Progenitor cell of endocrine pancreas (in vitro differentiated cells): ENCODE measurements around the gene APBB2. TPM values are rescaled to one million over a fixed set of nuclear protein-coding genes. Genes with fewer than 3 reads are reported as not detected.

Experiments used
- DNase-seq: peaks from one replicate; pipeline ENCODE4 v3.0.0; 2021; ENCODE audit warnings: low spot score; ENCODE audit not compliant: unreplicated experiment
- H3K27ac Mint-ChIP-seq: 2 replicates; pipeline ENCODE4 v1.8.0; 2021; ENCODE audit warnings: mild to moderate bottlenecking, moderate library complexity, mixed read lengths
- H3K27me3 Mint-ChIP-seq: 2 replicates; pipeline ENCODE4 v1.8.0; 2021; ENCODE audit warnings: mixed read lengths
- H3K36me3 Mint-ChIP-seq: 2 replicates; pipeline ENCODE4 v1.8.0; 2022; ENCODE audit warnings: mixed read lengths; ENCODE audit not compliant: insufficient read depth
- H3K4me1 Mint-ChIP-seq: 2 replicates; pipeline ENCODE4 v1.8.0; 2021; ENCODE audit warnings: low read depth, mixed read lengths
- H3K4me3 Mint-ChIP-seq: 2 replicates; pipeline ENCODE4 v1.8.0; 2021; ENCODE audit warnings: low read depth, mild to moderate bottlenecking, moderate library complexity, mixed read lengths
- H3K9me3 Mint-ChIP-seq: 2 replicates; pipeline ENCODE4 v1.8.0; 2021; ENCODE audit warnings: low read depth, mixed read lengths
- total RNA-seq: library from RNA; stranded (reverse); gene quantifications from 2 replicates; pipeline ENCODE4 v1.2.1, GENCODE V29; 2021
- TF ChIP-seq, protein P1 (sequence below): fragments of 200-600 bp; sonication (generic); IDR thresholded peaks from one replicate; pipeline ENCODE4 v1.5.0; 2021; ENCODE audit warnings: antibody characterized with exemption, mild to moderate bottlenecking; ENCODE audit not compliant: unreplicated experiment

Gene APBB2
- total RNA-seq, 1 donor from 2014 or later, result 61.7 TPM

DNA sequence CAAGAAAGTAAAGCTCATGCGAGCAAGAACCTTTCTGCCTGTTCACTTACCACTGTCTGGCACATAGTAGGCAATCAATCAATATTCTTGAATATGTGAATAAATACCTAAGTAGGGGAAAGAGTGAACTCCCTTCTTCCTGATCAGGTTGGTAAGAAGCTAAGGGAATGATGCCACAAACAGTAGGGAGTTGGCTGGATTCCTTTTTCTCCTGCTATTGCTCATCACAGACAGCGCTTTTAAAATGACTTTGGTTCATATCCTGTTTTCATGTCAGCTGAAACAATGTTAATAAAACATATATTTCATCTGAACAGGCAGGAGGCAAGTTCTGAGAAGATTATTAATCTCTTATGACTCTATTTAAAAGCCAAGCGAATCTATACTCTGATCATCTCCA is 365.4 kb downstream of the APBB2 start:
- TF ChIP-seq, protein P1, sequence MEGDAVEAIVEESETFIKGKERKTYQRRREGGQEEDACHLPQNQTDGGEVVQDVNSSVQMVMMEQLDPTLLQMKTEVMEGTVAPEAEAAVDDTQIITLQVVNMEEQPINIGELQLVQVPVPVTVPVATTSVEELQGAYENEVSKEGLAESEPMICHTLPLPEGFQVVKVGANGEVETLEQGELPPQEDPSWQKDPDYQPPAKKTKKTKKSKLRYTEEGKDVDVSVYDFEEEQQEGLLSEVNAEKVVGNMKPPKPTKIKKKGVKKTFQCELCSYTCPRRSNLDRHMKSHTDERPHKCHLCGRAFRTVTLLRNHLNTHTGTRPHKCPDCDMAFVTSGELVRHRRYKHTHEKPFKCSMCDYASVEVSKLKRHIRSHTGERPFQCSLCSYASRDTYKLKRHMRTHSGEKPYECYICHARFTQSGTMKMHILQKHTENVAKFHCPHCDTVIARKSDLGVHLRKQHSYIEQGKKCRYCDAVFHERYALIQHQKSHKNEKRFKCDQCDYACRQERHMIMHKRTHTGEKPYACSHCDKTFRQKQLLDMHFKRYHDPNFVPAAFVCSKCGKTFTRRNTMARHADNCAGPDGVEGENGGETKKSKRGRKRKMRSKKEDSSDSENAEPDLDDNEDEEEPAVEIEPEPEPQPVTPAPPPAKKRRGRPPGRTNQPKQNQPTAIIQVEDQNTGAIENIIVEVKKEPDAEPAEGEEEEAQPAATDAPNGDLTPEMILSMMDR, result no peak
- no peaks in the 10 kb centered on the region for H3K9me3 Mint-ChIP-seq
- H3K27ac Mint-ChIP-seq, result no peak overlapping the region
- H3K4me1 Mint-ChIP-seq, result peaks cover 15% of the 10 kb centered on the region
- no peak for DNase-seq
- H3K27me3 Mint-ChIP-seq, result no peaks in the 10 kb centered on the region
- no peak overlapping the region for H3K4me3 Mint-ChIP-seq
- H3K36me3 Mint-ChIP-seq, result peaks cover 7% of the 10 kb centered on the region

DNA sequence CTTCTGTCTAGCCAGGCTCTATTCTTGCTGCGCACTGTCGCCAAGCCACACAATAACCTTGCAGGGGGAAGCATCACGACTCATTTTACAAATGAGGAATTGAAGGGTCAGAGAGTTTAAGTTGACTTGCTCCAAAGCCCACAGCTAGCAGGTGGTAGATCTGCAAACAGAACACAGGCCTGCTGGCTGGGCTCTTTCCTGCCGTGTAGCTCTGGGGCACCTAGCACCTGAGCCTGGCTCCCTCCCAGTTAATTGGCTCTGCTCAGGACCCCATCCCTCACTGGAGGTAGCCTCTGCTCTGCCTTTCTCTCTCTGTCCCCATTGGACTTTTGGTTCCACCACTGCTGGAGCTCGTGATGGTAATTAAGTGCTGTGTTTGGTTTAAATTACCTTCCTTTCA is 366.1 kb downstream of the APBB2 start:
- peaks cover 3% of the 10 kb centered on the region for H3K36me3 Mint-ChIP-seq
- H3K9me3 Mint-ChIP-seq, result no peaks in the 10 kb centered on the region
- H3K4me3 Mint-ChIP-seq, result no peak overlapping the region
- no peak for DNase-seq
- TF ChIP-seq, protein P1, result no peak
- H3K27ac Mint-ChIP-seq, result no peak overlapping the region
- H3K4me1 Mint-ChIP-seq, result peaks cover 15% of the 10 kb centered on the region
- no peaks in the 10 kb centered on the region for H3K27me3 Mint-ChIP-seq

DNA sequence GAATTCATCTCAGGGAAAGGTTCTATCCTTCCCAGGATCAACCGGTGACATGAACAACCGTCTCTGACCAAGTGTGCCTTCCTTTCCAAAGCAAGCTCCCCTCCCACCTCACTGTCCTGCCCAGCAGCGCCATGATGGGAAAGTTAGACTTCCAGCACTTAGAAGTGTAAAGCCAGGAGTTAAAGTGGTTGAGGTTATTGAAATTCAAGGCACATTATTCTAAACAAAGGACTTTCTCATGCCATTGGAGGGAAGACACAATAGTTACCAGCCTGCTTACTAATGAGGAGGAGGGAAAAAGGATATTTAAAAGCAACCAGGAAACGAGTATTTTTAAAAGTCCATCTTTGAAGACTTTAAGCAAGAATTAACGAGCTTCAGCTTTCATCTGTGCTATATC is 367.8 kb downstream of the APBB2 start:
- Mint-ChIP-seq H3K4me3 (no peak overlapping the region), H3K4me1 (peaks cover 21% of the 10 kb centered on the region)
- TF ChIP-seq, protein P1, result no peak

DNA sequence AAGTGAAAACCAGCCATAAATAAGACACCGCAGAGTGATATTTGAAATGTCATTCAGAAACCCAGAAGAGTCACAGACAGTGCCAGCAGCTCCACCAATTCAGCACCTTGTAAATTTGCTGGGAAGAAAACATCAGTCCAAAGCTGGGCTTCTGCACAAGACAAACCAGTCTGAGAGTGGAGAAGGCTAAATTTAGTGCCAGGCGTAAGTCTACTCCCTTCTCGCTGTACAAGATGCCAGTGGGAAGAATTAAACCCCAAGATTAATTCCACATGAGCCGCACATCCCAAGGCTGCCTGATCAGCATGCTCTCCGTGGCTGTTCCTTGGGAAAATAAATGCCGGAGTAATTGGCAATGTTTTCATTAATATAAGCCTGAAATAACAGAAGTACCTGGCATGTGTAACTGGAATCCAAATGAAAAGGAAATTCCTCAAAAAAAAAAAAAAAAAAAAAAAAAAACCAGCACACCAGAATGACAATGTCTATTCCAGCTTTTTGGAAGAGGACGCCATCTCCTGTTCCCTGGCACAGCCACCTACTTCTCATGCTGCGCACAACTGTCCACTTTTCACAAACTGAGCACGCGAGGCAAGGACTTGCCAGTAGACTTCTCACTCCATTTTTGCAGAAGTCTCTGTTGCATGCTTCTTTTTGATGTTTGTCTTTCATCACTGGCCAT is 369.0 kb downstream of the APBB2 start:
- Mint-ChIP-seq H3K4me3 (no peak overlapping the region), H3K36me3 (peaks cover 1% of the 10 kb centered on the region), H3K27ac (no peak overlapping the region), H3K4me1 (peaks cover 30% of the 10 kb centered on the region), H3K27me3 (no peaks in the 10 kb centered on the region), H3K9me3 (no peaks in the 10 kb centered on the region)
- TF ChIP-seq, protein P1, result no peak
- no peak for DNase-seq

More for the DNA sequence above, 367.8 kb downstream of the APBB2 start:
- no peak for DNase-seq
- no peak overlapping the region for H3K27ac Mint-ChIP-seq
- H3K27me3 Mint-ChIP-seq, result no peaks in the 10 kb centered on the region
- H3K36me3 Mint-ChIP-seq, result peaks cover 1% of the 10 kb centered on the region
- H3K9me3 Mint-ChIP-seq, result no peaks in the 10 kb centered on the region

DNA sequence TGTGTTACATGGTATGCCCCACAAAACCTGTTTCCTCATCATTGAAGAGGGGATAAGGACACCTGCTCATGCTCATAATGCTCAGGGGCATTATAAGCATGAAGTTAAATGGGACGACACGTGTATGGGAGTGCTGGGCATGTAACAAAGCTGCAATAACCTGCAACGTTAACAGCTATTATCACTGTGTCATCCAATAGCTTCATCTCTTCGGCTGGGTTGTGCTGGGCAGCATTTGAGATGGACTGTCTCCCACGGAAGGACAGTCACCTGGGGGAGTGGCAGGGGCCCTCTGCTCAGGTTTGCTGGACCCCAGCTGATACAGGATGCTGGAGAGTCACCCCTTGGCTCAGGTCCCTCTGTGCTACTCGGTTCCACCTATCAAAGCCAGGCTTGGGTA is 370.1 kb downstream of the APBB2 start:
- Mint-ChIP-seq H3K36me3 (peaks cover 1% of the 10 kb centered on the region), H3K4me1 (peaks cover 31% of the 10 kb centered on the region), H3K4me3 (no peak overlapping the region), H3K9me3 (no peaks in the 10 kb centered on the region), H3K27me3 (no peaks in the 10 kb centered on the region), H3K27ac (no peak overlapping the region)
- TF ChIP-seq, protein P1, result no peak
- no peak for DNase-seq
